ENCODE results near the gene LMNB1.

- TF ChIP-seq EZH2 (IDR thresholded peaks at IDR 0.05; ENCODE audit: low read length, unreplicated experiment): no peak
- TF ChIP-seq CTCF (conservative IDR thresholded peaks at IDR 0.05; ENCODE audit: low read depth, low read length): no peak
Observed at GRCh38 chr5:126754609-126755008, 22.3 kb upstream of the LMNB1 start.
